B cell (primary cell): ENCODE results near the gene FAM20C. TPM values are rescaled to one million over a fixed set of nuclear protein-coding genes. Genes with fewer than 3 reads are reported as not detected.

Experiments
- ATAC-seq: fragments of 200-7000 bp; cut with Tn5 transposase; one replicate; pipeline ENCODE4 v1.10.0; 2021; ENCODE audit warnings: low read depth, mild to moderate bottlenecking, moderate number of reproducible peaks, moderate library complexity
- CTCF ChIA-PET: fragments of 350-600 bp; sonication (Branson Sonifier 250); formaldehyde crosslinking; loops from one replicate; lab custom pipeline; 2021; ENCODE audit warnings: antibody characterized with exemption, inconsistent platforms; lab: Charles Lee
- POLR2A ChIA-PET: fragments of 350-600 bp; sonication (Branson Sonifier 250); formaldehyde crosslinking; loops from one replicate; lab custom pipeline; 2021; ENCODE audit warnings: antibody characterized with exemption; lab: Charles Lee
- DNase-seq: peaks from one replicate; pipeline ENCODE4 v3.0.0; 2013
- H2AFZ ChIP-seq: 2 replicates; pipeline ENCODE4 v1.6.1; 2012; ENCODE audit warnings: mild to moderate bottlenecking, low read depth, low read length; ENCODE audit not compliant: insufficient read depth, poor library complexity, severe bottlenecking
- H3K27ac ChIP-seq, 2 donors: 1 replicate in 1 of 2; 2 replicates in 1 of 2; pipeline ENCODE4 v1.5.1; 2012 to 2013; ENCODE audit warnings: low read length in 2 of 2, mild to moderate bottlenecking in 2 of 2, moderate library complexity in 1 of 2
- H3K27me3 ChIP-seq, 4 experiments: fragments of 200-600 bp in 1 of 4; sonication (generic) in 1 of 4; replicated peaks in 1 of 4; 1 replicate in 2 of 4; 2 replicates in 2 of 4; pipeline versions ENCODE4 v1.6.1 to v1.7.0; 2013 to 2016; ENCODE audit warnings: low read length in 3 of 4, mild to moderate bottlenecking in 2 of 4, mixed read lengths in 1 of 4, moderate library complexity in 1 of 4; ENCODE audit not compliant: insufficient read depth in 4 of 4, control insufficient read depth in 3 of 4; ENCODE audit errors: control extremely low read depth in 1 of 4
- H3K36me3 ChIP-seq, 2 experiments: replicated peaks in 1 of 2; 1 replicate in 1 of 2; 2 replicates in 1 of 2; pipeline versions ENCODE4 v1.6.1 to v1.7.1; 2013; ENCODE audit warnings: low read length in 1 of 2; ENCODE audit not compliant: insufficient read depth in 2 of 2, control insufficient read depth in 1 of 2; ENCODE audit errors: control extremely low read depth in 1 of 2, extremely low read depth in 1 of 2
- H3K4me1 ChIP-seq, 2 donors: fragments of 200-600 bp in 1 of 2; sonication (generic) in 1 of 2; 1 replicate in 1 of 2; 2 replicates in 1 of 2; pipeline versions ENCODE4 v1.5.1 to v1.6.1; 2013 to 2017; ENCODE audit warnings: low read length in 2 of 2; ENCODE audit not compliant: control insufficient read depth in 2 of 2, insufficient read depth in 2 of 2
- H3K4me2 ChIP-seq: replicated peaks from 2 replicates; pipeline ENCODE3; 2012; ENCODE audit warnings: mild to moderate bottlenecking, low read depth, low read length; ENCODE audit not compliant: poor library complexity, severe bottlenecking
- H3K4me3 ChIP-seq, 5 experiments: fragments of 200-600 bp in 1 of 5; sonication (generic) in 1 of 5; 1 replicate in 3 of 5; 2 replicates in 2 of 5; pipeline versions ENCODE4 v1.5.1 to v1.7.0; 2011 to 2016; ENCODE audit warnings: low read length in 4 of 5, mild to moderate bottlenecking in 4 of 5, low read depth in 2 of 5, control low read depth in 1 of 5, moderate library complexity in 1 of 5; ENCODE audit not compliant: insufficient read depth in 1 of 5; ENCODE audit errors: control extremely low read depth in 1 of 5, extremely low read depth in 1 of 5
- H3K79me2 ChIP-seq: fragments of 200-600 bp; sonication (generic); one replicate; pipeline ENCODE4 v1.6.0; 2016; ENCODE audit warnings: low read length; ENCODE audit not compliant: control insufficient read depth, insufficient read depth
- H3K9ac ChIP-seq: fragments of 200-600 bp; sonication (generic); 2 replicates; pipeline ENCODE4 v1.6.1; 2017; ENCODE audit warnings: mild to moderate bottlenecking, low read length, moderate library complexity
- H3K9me3 ChIP-seq, 3 donors: one replicate each; pipeline versions ENCODE4 v1.6.1 to v1.7.1; 2013; ENCODE audit warnings: low read length in 2 of 3; ENCODE audit not compliant: control insufficient read depth in 2 of 3, insufficient read depth in 1 of 3; ENCODE audit errors: control extremely low read depth in 1 of 3
- H4K20me1 ChIP-seq: 2 replicates; pipeline ENCODE4 v1.6.0; 2012; ENCODE audit warnings: mild to moderate bottlenecking, low read length; ENCODE audit not compliant: insufficient read depth, control insufficient read depth, poor library complexity, severe bottlenecking
- H3K27ac Mint-ChIP-seq: one replicate; pipeline ENCODE4 v1.8.0; 2021; ENCODE audit warnings: mixed read lengths
- H3K27me3 Mint-ChIP-seq: one replicate; pipeline ENCODE4 v1.8.0; 2021; ENCODE audit warnings: mixed read lengths
- H3K4me1 Mint-ChIP-seq: one replicate; pipeline ENCODE4 v1.8.0; 2021; ENCODE audit warnings: mixed read lengths
- H3K4me3 Mint-ChIP-seq: one replicate; pipeline ENCODE4 v1.8.0; 2021; ENCODE audit warnings: mixed read lengths
- H3K9me3 Mint-ChIP-seq: one replicate; pipeline ENCODE4 v1.8.0; 2022; ENCODE audit warnings: mixed read lengths; ENCODE audit not compliant: insufficient read depth
- CTCF ChIP-seq: fragments of 200-600 bp; IDR thresholded peaks from one replicate; pipeline ENCODE4 v1.8.0; 2022; ENCODE audit warnings: antibody characterized with exemption, mild to moderate bottlenecking
- EZH2 ChIP-seq: IDR thresholded peaks from 2 replicates; pipeline ENCODE4 v1.6.1; 2012; ENCODE audit warnings: borderline replicate concordance, low read depth, mild to moderate bottlenecking, moderate library complexity, low read length; ENCODE audit not compliant: insufficient read depth, poor library complexity, severe bottlenecking
- WGBS: methylation state at CpG from one replicate; pipeline ENCODE4 v1.1.5; 2013; ENCODE audit warnings: missing lambda C conversion rate; ENCODE audit not compliant: insufficient coverage; 5-methylcytosine and 5-hydroxymethylcytosine counted together
- intact Hi-C: fragments of 100-400 bp; cut with micrococcal nuclease; formaldehyde crosslinking; loops from one replicate; pipeline ENCODE4 v1.10.0; 2022
- polyA plus RNA-seq: library from polyadenylated mRNA; depleted of rRNA; stranded (reverse); fragments of >200 nt; gene quantifications from 2 replicates; pipeline ENCODE4 v1.2.3, GENCODE V29; 2012
- total RNA-seq, 2 donors: library from RNA; stranded (reverse); fragments of 120-200 nt in 1 of 2; gene quantifications; 1 replicate in 1 of 2; 2 replicates in 1 of 2; pipeline versions ENCODE4 v1.2.3 to v1.2.4, GENCODE V29; 2013 to 2022

FAM20C gene
- total and polyA plus RNA-seq, 2 donors (not counting 1 experiment from before 2014, with no cell fraction given) = 0.54 to 0.81 TPM

DNA sequence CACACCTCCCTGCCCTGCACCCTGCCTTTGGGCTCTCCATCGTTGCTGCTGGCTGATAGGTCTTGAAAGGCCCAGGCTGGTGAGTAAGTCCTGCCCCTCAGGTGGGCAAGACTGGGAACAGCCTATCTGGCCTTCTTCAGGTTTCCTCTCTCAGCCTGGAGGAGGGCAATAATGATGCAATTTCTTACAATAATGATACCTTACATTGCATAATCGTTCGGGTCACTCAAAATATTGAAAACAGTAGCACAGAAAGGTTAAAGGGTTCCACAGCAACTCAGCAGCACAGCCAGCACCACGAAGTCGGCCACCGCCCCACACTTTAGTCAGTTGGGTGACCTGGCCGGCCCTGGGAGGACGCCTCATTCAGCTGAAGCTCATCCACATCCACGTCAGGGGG lies 16.0 kb upstream of the FAM20C start:
- intact Hi-C loops = no loop called here

More for the DNA sequence above, 16.0 kb upstream of the FAM20C start:
- CTCF ChIA-PET = no interaction called here
- H3K27ac Mint-ChIP-seq = no peak overlapping the region
- H3K9me3 ChIP-seq = peaks cover 0 to 3% (median 0%) of the 10 kb centered on the region in 3 donors
- H3K79me2 ChIP-seq = no peaks in the 10 kb centered on the region
- no peaks in the 10 kb centered on the region for H3K27me3 ChIP-seq
- H3K9me3 Mint-ChIP-seq = no peaks in the 10 kb centered on the region
- no peak overlapping the region for H3K9ac ChIP-seq
- no peak overlapping the region for H3K4me2 ChIP-seq
- ATAC-seq (no peak), DNase-seq (no peak)
- H2AFZ ChIP-seq = no peak overlapping the region
- no peaks in the 10 kb centered on the region for H4K20me1 ChIP-seq
- no peaks in the 10 kb centered on the region for H3K4me1 ChIP-seq
- H3K4me1 Mint-ChIP-seq = no peaks in the 10 kb centered on the region
- POLR2A ChIA-PET = no interaction called here
- no peak overlapping the region for H3K4me3 ChIP-seq
- 91% methylated on average over 8 of the region's 9 CpGs for WGBS
- no peaks in the 10 kb centered on the region for H3K36me3 ChIP-seq
- no peak overlapping the region for H3K27ac ChIP-seq
- no peaks in the 10 kb centered on the region for H3K27me3 Mint-ChIP-seq
- H3K4me3 Mint-ChIP-seq = no peak overlapping the region
- TF ChIP-seq CTCF (no peak), EZH2 (no peak)
